Skin epidermis (tissue), 12 donors: ENCODE data around the gene CSNK1G3.
A peak's percentile ranks its signal among the peaks of the same experiment; 100 is the strongest.
"Not testable (repeated sequence)": the region's sequence is repeated elsewhere in the genome, so short reads cannot be mapped to it uniquely, and the experiment has no call there.

Source experiments
- H3K27ac ChIP-seq, 21 experiments: fragments of 200-600 bp; sonication (generic) in 11 of 21; one replicate each; pipeline ENCODE4 v1.5.0; 2020; ENCODE audit warnings: mild to moderate bottlenecking in 3 of 21, inconsistent platforms in 2 of 21, moderate library complexity in 2 of 21
- H3K4me3 ChIP-seq, 7 experiments: fragments of 200-600 bp; sonication (generic) in 2 of 7; one replicate each; pipeline ENCODE4 v1.5.0; 2020; ENCODE audit warnings: inconsistent platforms in 2 of 7, mild to moderate bottlenecking in 2 of 7, moderate library complexity in 1 of 7

The CSNK1G3 gene

DNA sequence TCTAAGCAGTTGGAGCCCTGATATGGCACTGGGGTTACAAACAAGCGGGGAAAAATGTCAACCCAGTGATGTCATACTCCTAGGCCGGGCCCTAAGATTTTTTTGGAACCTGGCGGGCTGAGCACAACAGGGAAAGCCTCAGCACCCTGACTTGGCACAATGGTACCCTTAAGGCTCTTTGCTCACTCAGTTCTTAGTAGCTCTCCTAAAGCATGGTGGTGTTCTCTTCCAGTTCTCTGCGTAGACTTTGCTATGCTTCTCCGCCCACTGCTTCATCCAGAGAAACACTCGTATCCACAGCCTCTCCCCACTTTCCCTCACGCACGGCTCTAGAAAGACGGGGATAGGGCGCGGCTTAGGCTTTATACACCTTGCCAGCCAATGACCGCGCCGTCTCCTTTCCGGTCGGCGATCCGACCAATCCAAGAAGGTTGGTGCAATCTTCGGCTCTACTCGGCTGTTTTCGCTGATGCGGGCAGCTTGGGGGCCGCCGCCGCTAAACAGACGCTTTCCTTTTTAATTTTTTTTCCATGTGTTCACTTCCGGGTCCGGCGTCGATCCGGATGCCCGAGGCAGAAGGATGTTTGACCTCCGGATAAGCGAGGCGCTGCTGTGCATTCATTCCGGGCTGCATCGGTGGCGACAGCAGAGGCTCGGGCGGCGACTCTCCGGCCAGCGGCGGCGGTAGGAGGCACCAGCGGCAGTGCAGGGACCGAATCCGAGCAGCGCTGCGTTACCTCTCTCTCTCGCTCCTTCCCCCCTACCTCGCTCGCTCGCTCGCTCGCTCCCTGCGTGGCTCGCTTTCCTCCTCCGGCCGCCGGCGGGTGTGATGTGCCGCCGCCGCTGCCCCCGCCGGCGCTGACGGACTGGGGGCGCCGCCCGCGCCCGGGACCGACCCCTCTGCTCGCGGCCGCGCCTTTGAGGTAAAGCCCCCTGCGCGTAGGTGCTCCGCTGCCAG lies at the start of gene CSNK1G3:
CSNK1G3 (plus strand) TSS at position 530 of the 958 bp plus-strand sequence. CDS start 33,487 bp downstream, outside the sequence.
- Histone ChIP-seq H3K27ac (peak within 1 kb of the TSS; percentile 82 to 96 (median 92)), H3K4me3 (peak within 1 kb of the TSS; percentile 62 to 89 (median 79))

GRCh38 chr5:123466839-123467238 lies 45.1 kb upstream of the CSNK1G3 start:
- H3K4me3 ChIP-seq, H3K27ac ChIP-seq: not testable (repeated sequence)

- no peak overlapping the region for H3K4me3 ChIP-seq
These were observed 40.6 kb upstream of the CSNK1G3 start for GRCh38 chr5:123471385-123471784.

DNA sequence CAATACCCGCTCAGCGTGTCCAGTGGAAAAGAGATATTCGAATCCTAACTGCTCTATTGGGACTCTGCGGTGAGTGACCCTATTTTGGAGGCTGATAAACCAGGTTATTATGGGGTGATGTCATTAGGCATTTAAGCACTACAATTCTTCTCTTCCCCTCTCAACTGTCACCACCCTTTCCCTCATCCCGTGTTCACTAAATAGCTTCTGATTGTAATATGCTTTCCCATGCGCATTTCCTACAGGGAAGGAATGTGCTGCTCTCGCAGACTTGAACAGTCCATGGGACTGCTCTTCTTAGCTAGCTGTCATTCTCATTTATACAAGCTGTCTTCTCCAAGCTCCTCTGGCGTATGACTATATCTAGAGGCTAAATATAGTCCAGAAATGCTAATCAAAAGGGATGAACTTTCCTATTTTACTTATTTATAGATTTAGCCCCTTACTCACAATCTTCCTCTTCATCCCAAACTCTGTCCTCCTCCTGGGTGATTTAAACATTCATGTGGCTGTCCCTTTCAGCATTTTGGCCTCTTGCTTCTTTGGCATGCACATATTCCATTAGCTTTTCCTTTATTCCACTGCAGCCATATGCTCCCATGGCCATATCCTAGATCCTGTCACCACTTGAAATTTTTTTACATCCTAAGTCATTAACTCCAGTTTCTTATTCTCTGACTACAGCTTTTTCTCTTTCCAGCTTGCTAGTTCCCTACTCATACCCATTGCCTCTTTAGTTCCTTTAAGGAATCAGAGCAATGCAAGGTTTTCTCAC lies 39.6 kb upstream of the CSNK1G3 start:
- Histone ChIP-seq H3K27ac (no peak overlapping the region), H3K4me3 (no peak overlapping the region)

More at GRCh38 chr5:123471385-123471784, 40.6 kb upstream of the CSNK1G3 start:
- H3K27ac ChIP-seq, result no peak overlapping the region

GRCh38 chr5:123474228-123474627 lies 37.7 kb upstream of the CSNK1G3 start:
- H3K4me3 ChIP-seq, result no peak overlapping the region
- no peak overlapping the region for H3K27ac ChIP-seq

DNA sequence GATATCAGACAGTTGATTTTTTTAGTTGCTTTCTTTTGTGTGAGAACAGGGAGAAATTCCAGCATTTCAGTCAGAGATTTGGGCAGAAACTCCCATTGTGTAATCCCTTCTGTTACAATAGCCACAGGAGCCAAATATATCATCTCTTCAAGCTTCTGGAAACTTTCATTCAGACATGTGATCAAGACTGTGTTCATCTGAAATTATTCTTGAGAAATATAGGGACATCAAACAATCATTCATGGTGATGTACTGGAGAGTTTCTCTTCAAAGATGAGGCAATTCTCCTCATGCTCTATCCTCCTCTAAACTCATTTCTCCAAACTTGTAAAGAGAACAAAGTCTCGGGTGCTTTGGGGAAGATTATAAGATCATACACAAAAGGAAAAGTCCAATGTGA lies 35.2 kb upstream of the CSNK1G3 start:
- Histone ChIP-seq H3K27ac (no peak overlapping the region), H3K4me3 (no peak overlapping the region)

DNA sequence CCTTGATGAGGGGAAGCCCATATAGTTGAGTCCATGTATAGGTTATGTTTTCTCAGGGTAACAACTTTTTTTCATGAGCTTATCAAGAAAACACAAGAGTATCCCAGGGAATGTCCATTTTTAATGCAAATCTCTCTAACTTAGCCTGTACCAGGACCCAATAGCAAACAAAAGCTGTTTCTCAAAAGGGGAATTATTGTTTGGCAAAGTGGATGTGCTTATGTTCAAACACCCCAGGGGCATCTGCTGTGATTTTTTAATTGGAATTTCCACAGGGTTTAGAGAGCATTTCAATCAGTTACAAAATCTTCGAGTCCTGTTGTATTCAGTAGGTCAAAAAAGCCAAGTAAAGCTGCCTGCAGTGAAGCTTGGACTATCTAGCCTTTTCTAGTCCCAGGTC lies 33.4 kb upstream of the CSNK1G3 start:
- Histone ChIP-seq H3K27ac (no peak overlapping the region), H3K4me3 (no peak overlapping the region)

- no peak overlapping the region for H3K4me3 ChIP-seq
- no peak overlapping the region for H3K27ac ChIP-seq
These were observed 29.7 kb upstream of the CSNK1G3 start for GRCh38 chr5:123482258-123482657.

GRCh38 chr5:123483446-123484077 lies 28.4 kb upstream of the CSNK1G3 start:
- Histone ChIP-seq H3K27ac (no peak overlapping the region), H3K4me3 (no peak overlapping the region)

- Histone ChIP-seq H3K27ac (no peak overlapping the region), H3K4me3 (no peak overlapping the region)
These were observed 26.7 kb upstream of the CSNK1G3 start for GRCh38 chr5:123485275-123485674.

DNA sequence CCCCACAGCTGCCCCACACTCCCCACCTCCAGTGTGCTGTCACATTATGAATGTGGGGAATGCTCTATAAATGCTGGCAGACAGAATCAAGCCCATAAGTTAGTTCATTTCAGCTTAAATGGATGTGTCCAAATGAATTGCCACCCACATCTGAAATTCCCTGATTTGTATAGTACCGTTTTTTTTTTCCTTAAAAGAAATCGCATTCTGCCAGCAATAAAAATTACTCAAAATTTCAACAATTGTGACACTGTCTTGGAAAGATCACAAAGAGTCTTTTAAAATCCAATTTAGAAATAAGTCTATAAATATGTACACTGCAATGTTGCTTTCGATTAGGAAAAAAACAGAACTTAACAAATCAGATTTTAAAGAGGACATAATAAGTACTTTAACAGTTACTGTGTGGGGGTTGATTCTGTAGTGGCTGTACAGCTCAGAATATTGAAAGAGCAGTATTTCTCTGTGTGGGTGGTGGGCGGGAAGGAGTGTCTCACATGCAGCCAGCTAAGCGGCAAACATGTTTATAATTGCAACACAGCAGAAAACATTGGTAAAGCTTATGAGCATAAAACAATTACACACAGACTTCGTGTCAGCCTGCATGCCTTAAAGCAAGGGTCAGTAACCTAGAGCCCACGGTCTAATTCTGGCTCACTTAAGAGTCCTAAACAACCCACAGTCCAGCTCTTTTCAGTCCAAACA lies 24.9 kb upstream of the CSNK1G3 start:
- Histone ChIP-seq H3K27ac (no peak overlapping the region), H3K4me3 (no peak overlapping the region)

GRCh38 chr5:123490974-123491373 lies 21.0 kb upstream of the CSNK1G3 start:
- Histone ChIP-seq H3K27ac (no peak overlapping the region), H3K4me3 (no peak overlapping the region)

DNA sequence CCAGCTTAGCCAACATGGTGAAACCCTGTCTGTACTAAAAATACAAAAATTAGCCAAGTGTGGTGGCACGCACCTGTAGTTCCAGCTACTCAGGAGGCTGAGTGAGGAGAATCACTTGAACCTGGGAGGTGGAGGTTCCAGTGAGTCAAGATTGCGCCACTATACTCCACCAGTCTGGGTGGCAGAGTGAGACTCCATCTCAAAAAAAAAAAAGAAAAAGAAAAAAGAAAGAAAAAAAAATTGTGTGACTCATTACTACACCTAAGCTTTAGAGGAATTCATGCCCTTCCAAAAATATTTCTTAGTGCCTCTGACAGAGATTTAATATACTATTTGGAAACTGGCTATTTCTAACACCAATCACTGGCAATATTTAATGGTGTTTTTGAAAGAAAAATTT lies 16.8 kb upstream of the CSNK1G3 start:
- not testable (repeated sequence) for H3K27ac ChIP-seq, H3K4me3 ChIP-seq

DNA sequence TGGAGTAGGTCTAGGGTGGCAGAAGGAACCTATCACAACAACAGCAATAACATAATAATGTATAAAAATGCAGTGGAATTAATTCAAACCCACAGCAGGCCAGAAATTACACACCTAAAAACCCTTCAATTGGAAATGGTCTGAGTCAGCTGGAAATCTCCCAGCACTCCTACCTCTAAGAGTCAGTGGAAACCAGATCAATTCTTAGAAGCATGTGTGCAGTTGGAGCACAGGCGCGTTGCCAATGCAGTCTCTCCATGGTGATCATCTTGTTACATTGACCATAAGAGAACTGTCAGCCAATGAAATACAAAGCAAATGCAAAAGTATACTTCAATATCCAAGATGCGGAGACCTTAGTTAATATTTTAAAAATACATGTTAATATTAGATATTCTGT lies 15.1 kb upstream of the CSNK1G3 start:
- H3K4me3 ChIP-seq, result no peak overlapping the region
- no peak overlapping the region for H3K27ac ChIP-seq

- H3K4me3 ChIP-seq, result no peak overlapping the region
- no peak overlapping the region for H3K27ac ChIP-seq
These were observed 11.5 kb upstream of the CSNK1G3 start for GRCh38 chr5:123500471-123500870.

GRCh38 chr5:123502120-123502519 lies 9.9 kb upstream of the CSNK1G3 start:
- no peak overlapping the region for H3K4me3 ChIP-seq
- H3K27ac ChIP-seq, result no peak overlapping the region

DNA sequence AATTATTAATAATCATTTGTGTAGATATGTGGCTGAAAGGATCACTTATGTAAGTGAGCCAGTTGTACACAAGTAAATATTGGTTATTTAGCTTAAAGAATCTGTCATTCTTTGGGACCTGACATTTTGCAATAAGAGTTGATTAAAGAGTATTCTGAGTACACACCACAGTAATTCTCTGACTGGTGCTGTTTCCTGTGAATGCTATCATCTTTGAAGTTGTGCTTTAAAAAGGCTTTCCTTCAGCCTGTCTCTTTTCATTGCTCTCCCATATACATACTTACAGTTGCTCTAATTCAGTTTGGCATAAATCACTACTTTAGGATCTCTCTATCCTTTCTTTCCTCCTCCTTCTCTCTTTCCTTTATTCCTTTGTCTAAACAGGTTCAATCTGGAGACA lies 8.7 kb upstream of the CSNK1G3 start:
- no peak overlapping the region for H3K27ac ChIP-seq
- H3K4me3 ChIP-seq, result no peak overlapping the region

- Histone ChIP-seq H3K4me3 (no peak overlapping the region), H3K27ac (no peak overlapping the region)
These were observed 6.3 kb upstream of the CSNK1G3 start for GRCh38 chr5:123505633-123506032.

GRCh38 chr5:123508441-123508840 lies 3.5 kb upstream of the CSNK1G3 start:
- H3K27ac ChIP-seq, result peak overlapping the region in 1 of 21 experiments; percentile 40
- no peak overlapping the region for H3K4me3 ChIP-seq

GRCh38 chr5:123511290-123511647 lies 708 bp upstream of the CSNK1G3 start:
- Histone ChIP-seq H3K4me3 (peak overlapping the region; percentile 62 to 89 (median 79)), H3K27ac (peak overlapping the region in 19 of 21 experiments; percentile 63 to 96 (median 92))
